GM12864 (cell line): ENCODE data around the gene HECTD1.
"Not testable (repeated sequence)": the region's sequence is repeated elsewhere in the genome, so short reads cannot be mapped to it uniquely, and the experiment has no call there.

Experiments
- DNase-seq: peaks from one replicate; pipeline ENCODE4 v3.0.0-alpha.2; 2011; ENCODE audit warnings: low read depth
- H3K4me3 ChIP-seq: 2 replicates; pipeline ENCODE4 v1.5.1; 2011; ENCODE audit warnings: mild to moderate bottlenecking, low read depth, low read length, control low read depth
- CTCF ChIP-seq: IDR thresholded peaks from 2 replicates; pipeline ENCODE4 v1.5.1; 2011; ENCODE audit warnings: low read depth, mild to moderate bottlenecking, moderate library complexity, low read length, control low read depth, inconsistent platforms; ENCODE audit errors: missing control alignments

HECTD1 gene

GRCh38 chr14:31090883-31091764, 116.5 kb downstream of the HECTD1 start:
- TF ChIP-seq CTCF: no peak
- no peak for DNase-seq
- H3K4me3 ChIP-seq: no peak overlapping the region

- not testable (repeated sequence) for H3K4me3 ChIP-seq, DNase-seq
These were observed 121.1 kb downstream of the HECTD1 start for GRCh38 chr14:31086466-31086865.

GRCh38 chr14:31085027-31085426, 122.6 kb downstream of the HECTD1 start:
- no peak overlapping the region for H3K4me3 ChIP-seq
- TF ChIP-seq CTCF: no peak
- no peak for DNase-seq

- no peak for DNase-seq
- peak; percentile 13 for TF ChIP-seq CTCF
- H3K4me3 ChIP-seq: no peak overlapping the region
These were observed 123.2 kb downstream of the HECTD1 start for GRCh38 chr14:31084385-31084784.

GRCh38 chr14:31083781-31084180, 123.8 kb downstream of the HECTD1 start:
- TF ChIP-seq CTCF: no peak
- H3K4me3 ChIP-seq: no peak overlapping the region
- no peak for DNase-seq

- no peak for DNase-seq
- no peak for TF ChIP-seq CTCF
- H3K4me3 ChIP-seq: no peak overlapping the region
These were observed 127.1 kb downstream of the HECTD1 start for GRCh38 chr14:31080484-31080883.

GRCh38 chr14:31080056-31080455, 127.5 kb downstream of the HECTD1 start:
- no peak for DNase-seq
- TF ChIP-seq CTCF: no peak
- H3K4me3 ChIP-seq: no peak overlapping the region
